Fibroblast of skin of left quadriceps (primary cell): ENCODE measurements around the gene CDCA5.
"Not testable (repeated sequence)": the region's sequence is repeated elsewhere in the genome, so short reads cannot be mapped to it uniquely, and the experiment has no call there.

Source experiments
- DNase-seq, 2 experiments: peaks; one replicate each; pipeline ENCODE4 v3.0.0-alpha.2; 2013; ENCODE audit warnings: low read depth in 2 of 2

CDCA5 gene

GRCh38 chr11:65119670-65119995 is 35.8 kb upstream of the CDCA5 start:
- DNase-seq, result no peak

- not testable (repeated sequence) for DNase-seq
Measured at GRCh38 chr11:65118891-65119669, 35.2 kb upstream of the CDCA5 start.

DNA sequence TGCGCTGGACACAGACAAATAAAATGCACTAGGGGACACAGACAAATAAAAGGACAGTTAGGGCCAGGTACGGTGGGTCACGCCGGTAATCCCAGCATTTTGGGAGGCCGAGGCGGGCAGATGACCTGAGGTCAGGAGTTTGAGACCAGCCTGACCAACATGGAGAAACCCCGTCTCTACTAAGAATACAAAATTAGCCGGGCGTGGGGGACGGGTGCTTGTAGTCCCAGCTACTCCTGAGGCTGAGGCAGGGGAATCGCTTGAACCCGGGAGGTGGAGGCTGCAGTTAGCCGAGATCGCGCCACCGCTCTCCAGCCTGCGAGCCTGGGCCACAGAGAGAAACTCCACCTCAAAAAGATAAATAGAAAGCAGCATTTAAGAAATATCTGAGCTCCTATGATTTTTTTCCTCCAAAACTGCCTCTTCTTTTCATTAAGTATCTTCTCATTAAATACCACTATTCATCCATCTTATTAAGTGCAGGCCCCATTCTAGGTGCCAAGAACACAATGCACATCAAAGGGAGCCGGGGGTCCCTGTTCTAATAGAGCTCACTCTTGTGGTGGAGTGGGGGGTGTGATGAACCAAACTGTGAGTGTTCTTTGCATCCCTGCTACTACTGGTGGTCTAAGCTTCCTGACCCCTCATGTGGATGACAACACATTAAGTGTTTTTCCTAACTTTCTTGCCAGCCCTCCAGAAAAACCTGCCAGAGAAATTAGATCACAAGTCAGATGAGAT is 34.4 kb upstream of the CDCA5 start:
- DNase-seq, result no peak

DNA sequence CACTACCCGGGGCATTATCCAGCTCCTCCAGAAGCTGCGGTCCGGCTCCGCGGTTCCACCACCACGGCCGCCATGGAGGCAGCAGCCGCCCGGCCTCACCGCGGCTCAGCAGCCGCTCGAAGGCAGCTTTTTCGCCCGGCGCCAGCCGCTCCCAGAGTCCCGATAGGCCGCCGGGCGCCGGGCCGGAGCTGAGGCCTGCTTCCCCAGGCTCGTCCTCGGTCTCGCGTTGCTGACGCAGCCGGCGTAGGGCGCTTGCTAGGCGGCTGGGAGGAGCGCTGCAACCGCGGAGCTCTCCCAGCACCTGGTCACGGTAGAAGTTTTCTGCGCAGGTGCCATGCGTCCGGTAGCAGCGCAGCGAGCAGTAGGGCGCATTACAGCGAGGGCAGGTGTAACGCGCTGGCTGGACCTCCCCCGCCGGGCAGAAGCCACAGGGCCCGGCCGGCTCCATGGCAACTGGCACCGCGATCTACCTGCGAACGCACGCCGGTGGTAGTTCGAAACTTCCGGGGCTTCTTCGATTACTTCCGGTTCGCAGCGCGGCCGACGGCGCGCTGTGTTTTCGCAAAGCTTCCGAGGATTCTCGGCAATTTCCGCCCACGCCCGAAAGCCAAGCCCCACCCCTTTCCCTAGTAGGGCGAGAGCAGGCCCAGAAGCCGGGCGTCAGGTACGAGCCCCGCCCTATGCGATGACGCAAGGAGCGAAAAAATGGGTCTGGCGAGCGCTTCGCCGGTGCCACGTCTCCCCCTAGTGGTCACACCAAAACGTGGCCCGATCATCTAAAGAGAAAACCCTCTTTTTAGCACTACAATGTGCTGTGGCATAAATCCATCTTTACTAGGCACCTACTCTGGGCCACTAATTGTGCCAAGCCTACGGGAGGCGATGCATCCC is 33.6 kb upstream of the CDCA5 start, which contains the start of gene ZNHIT2:
TSS of gene ZNHIT2 (minus strand) at position 496 of the 891 bp plus-strand sequence. CDS start at position 448, 48 bp downstream.
- peak; percentile 97 for DNase-seq

- DNase-seq, result no peak
Measured at GRCh38 chr11:65116370-65117205, 32.7 kb upstream of the CDCA5 start.

- no peak for DNase-seq
Measured at GRCh38 chr11:65115361-65116082, 31.7 kb upstream of the CDCA5 start.

DNA sequence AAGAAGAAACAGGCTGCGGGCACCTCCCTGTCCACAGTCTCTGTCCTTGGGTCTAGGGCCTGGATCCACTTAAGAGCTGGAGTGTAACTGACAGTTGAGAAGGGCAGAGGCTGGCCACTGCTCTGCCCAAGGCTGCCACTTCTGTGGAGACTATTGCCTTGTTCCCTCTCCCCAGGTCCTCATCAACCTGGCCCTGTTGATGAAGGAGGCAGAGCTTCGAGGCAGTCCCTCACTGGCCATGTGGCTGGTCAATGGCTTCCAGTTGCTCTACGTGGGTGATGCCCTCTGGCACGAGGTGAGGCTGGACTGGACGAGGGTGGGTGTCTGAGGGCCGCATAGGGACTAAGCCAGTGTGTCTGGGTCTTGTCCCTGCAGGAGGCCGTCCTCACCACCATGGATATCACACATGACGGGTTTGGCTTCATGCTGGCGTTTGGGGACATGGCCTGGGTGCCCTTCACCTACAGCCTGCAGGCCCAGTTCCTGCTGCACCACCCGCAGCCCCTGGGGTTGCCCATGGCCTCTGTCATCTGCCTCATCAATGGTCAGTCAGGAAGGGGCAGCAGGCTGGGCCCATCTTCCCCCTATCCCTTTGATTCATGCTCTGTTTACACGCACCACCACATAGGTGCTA is 30.8 kb upstream of the CDCA5 start:
- DNase-seq, result no peak

GRCh38 chr11:65113839-65114238 is 30.0 kb upstream of the CDCA5 start:
- DNase-seq, result no peak

GRCh38 chr11:65113361-65113756 is 29.5 kb upstream of the CDCA5 start:
- no peak for DNase-seq

GRCh38 chr11:65112546-65113360 is 28.9 kb upstream of the CDCA5 start:
- DNase-seq, result no peak

DNA sequence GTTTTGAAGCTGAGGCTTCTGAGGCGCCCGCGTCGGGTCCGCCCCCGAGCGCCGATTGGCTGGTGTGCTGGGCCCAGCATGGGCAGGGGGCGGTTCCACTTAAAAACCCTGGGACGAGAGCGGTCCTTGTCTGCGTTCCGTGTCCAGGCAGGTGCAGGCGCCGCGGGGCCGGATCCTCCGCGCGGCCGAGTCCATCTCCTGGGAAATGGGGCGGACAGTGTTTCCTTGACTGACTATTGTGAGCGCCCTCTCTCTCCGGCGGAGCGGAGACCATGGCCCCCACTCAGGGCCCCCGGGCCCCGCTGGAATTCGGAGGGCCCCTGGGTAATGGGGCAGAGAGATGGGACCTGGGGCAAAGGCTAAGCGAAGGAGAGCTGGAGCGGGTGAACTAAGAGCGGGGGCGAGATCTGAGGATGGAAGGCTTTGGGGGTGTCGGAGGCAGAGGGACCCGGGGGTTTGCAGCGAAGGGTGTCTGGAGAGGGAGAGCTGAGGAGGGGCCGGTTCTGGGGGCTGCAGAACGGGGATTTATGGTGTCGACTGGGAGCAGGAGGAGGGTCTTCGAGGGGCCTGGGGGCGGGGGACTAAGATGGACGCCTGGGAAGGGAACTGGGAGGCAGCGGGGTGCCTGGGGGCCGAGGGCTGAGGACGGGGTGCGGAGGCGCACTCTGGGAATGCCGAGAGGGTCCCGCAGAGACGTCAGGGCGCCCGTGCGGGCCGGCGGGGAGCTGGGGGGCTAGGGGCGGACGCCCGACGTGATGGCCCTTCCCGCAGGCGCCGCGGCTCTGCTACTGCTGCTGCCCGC is 28.1 kb upstream of the CDCA5 start, which contains the start of gene TM7SF2:
TSS of gene TM7SF2 (plus strand) at position 129 of the 802 bp plus-strand sequence. CDS start at position 273, 144 bp downstream.
- peak; percentile 68 to 72 for DNase-seq

GRCh38 chr11:65111159-65111743 is 27.4 kb upstream of the CDCA5 start:
- DNase-seq, result no peak

DNA sequence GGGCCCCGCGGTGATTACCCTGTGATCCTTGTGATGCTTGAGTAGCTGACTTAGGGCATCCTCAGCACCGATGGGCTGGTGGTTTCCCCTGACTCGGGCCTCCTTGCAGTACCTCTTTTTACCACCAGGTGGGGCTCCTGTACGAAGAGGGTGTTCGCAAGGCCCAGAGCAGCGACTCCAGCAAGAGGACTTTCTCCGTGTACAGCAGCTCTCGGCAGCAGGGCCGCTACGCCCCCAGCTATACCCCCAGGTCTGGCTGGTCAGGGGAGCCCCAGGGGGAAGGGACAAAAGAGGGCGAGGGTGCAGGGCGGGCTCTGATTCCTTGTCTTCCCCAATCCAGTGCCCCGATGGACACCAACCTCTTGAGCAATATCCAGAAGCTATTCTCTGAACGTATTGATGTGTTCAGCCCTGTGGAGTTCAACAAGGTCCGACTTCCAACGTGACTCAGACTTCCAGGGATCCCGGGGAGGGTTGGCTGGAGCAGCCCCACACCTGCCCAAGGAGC is 26.6 kb upstream of the CDCA5 start:
- DNase-seq, result peak; percentile 37 to 45

- no peak for DNase-seq
Measured at GRCh38 chr11:65109231-65110198, 25.7 kb upstream of the CDCA5 start.

GRCh38 chr11:65108469-65109123 is 24.8 kb upstream of the CDCA5 start:
- no peak for DNase-seq
